GM21619 (cell line): ENCODE data around the gene TPX2.

Experiments
- ATAC-seq: cut with Tn5 transposase; IDR thresholded peaks from one replicate; pipeline ENCODE4 v1.9.1; 2021; ENCODE audit not compliant: unreplicated experiment

TPX2 gene

DNA sequence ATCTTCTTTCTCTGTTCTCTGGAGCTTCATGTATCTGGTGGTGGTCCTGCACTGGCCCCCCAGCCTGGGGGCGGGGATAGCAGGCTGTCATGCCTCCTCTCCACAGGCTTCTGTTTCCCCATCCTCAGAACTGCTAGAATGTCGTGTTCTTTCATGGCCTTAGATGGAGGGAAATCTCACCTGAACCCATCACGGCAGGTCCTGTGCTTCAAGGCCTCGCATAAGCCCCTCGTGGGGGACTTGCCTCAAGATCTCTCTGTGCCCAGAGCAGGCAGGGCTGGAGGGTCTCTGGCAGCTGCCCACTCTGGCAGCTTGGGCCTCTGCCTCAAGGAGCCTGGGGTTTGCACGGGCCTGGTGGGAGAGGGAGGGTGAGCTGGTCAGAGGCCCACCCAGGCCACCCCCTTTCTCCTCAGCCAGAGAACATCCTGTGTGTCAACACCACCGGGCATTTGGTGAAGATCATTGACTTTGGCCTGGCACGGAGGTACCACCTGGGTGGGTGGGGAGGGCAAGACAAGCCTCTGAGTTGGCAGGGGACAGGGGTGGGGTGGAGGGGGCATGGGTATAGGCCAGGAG is 91.4 kb downstream of the TPX2 start:
- no peak for ATAC-seq

GRCh38 chr20:31831211-31831610 is 92.1 kb downstream of the TPX2 start:
- no peak for ATAC-seq

DNA sequence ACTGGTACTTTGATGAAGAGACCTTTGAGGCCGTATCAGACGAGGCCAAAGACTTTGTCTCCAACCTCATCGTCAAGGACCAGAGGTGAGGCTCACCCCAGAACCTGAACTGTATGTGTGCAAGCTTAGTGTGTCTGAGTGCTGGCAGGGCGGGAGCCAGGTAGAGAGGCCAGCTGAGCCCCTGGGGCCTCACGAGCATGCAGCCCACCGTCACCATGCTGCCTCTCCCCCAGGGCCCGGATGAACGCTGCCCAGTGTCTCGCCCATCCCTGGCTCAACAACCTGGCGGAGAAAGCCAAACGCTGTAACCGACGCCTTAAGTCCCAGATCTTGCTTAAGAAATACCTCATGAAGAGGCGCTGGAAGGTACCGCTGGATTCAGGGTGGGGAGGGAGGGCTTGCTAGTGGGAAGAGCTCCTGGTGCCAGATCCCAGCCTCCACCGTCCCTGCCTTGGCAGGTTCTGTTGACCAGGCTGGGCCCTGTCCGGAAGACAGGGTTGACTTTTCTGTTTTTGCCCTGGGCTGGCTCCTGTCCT is 92.7 kb downstream of the TPX2 start:
- no peak for ATAC-seq

DNA sequence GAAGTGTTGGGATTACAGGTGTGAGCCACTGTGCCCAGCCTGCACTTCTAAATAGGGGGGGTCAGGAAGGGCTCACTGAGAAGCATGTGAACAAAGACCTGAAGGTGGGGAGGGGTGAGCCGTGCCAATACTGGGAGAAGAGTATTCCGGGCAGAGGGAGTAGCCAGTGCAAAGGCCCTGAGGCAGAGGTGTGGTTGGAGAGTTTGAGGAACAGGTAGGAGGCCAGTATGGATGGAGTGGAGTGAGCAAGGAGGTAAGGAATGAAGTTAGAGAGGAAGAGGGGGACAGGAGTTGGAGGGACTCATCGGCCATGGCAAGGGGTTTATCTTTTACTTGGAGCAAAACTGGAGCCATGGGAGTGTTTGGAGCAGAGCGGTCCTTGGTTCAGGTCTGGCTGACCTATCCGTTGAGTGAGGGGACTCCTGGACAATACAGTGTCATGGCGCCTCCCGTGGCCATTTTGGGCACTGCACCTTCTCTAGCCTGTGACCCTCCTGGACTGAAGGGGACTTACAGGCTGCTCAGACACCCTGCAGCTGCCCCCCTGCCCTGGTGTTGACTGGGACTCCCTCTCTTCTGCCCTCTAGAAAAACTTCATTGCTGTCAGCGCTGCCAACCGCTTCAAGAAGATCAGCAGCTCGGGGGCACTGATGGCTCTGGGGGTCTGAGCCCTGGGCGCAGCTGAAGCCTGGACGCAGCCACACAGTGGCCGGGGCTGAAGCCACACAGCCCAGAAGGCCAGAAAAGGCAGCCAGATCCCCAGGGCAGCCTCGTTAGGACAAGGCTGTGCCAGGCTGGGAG is 94.2 kb downstream of the TPX2 start:
- no peak for ATAC-seq

- no peak for ATAC-seq
These were observed 94.9 kb downstream of the TPX2 start for GRCh38 chr20:31833931-31834521.

DNA sequence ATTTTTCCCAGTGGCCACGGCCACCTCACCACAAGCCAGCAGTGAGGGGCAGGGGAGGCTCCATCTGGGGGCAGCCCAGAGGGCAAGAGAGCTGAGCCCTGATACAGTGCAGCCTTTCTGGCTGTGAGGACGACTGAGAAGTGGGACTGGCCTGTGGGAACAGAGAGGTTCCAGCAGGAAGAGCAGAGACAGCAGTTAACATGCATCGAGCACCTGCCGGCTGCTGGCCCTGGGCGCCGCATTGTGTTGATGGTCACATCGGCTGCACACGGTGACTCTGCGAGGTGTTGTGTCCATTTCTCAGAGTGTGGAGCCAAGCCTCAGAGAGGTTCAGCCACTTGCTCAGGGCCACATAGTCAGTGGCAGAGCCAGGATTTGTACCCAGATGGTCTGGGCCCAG is 96.5 kb downstream of the TPX2 start:
- ATAC-seq = peak; percentile 15

- peak; percentile 70 for ATAC-seq
These were observed 97.1 kb downstream of the TPX2 start for GRCh38 chr20:31835977-31836852.

- ATAC-seq = no peak
These were observed 97.9 kb downstream of the TPX2 start for GRCh38 chr20:31836853-31837608.

DNA sequence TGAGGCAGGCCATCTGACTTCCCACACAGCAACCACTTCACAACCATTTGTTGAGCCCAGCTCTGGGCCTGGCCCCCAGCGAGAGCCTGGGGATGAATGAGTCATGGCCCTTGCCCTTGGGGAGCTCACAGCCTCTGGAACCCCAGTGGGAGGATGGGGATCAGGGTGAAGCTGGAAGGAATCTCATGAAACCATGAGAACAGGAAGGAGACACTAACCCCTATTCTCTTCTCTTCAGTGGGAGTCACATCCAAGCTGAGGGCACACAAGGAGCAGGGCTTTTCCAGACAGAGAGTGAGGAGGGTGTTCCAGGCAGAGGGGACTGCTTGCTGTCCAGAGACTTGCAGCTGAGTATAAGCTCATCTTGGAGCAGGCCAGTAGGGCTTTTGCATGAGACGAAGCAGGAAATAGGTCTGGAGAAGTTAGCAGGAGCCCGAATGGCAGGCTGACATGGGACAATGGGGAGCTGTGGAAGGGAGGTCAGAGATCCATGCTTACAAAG is 98.9 kb downstream of the TPX2 start:
- no peak for ATAC-seq

DNA sequence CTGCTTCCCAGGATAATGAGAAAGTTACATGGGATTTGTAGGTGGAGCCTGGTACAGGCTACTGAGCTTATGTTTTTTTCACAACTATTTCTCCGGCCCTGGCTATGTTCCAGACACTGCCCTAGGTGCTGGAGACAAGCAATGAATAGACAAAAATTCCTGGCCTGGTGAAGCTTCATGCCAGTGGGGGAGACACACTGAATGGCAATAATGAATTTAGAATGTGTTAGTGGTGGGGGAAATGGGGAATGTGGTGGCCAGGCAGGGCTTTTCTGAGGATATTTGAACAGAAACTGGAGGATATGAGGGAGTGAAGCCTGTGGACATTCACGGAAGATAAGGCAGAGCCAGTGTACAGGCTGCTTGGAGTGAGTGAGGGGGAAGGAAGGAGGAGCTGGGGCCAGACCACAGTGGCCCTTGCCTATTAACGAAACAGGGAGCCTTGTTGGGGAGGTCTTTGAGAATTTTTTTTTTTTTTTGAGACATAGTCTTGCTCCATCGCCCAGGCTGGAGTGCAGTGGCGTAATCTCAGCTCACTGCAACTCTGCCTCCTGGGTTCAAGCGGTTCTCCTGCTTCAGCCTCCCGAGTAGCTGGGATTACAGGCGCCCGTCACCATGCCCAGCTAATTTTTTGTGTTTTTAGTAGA is 99.7 kb downstream of the TPX2 start:
- no peak for ATAC-seq

GRCh38 chr20:31839782-31840487 is 100.8 kb downstream of the TPX2 start:
- no peak for ATAC-seq

- no peak for ATAC-seq
These were observed 102.1 kb downstream of the TPX2 start for GRCh38 chr20:31840906-31841816.

DNA sequence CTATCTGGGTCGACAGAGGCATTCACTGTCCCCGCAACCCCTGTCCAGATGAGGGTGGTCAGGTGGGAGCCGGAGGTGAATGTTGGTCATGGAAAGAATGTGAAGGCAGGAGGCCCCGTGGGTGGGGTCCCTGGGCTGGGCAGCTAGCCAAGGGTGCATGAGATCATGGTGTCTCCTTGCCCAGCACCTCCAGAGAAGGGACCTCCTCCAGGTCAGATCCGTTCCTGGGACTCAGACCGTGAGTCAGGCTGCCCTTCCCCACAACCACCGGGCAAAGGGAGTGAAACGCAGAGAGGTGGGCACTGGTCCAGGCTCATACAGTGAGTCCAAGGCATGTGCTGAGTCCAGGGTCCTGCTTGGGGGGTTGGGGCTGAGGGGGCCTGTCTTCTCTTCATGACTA is 102.8 kb downstream of the TPX2 start:
- ATAC-seq = no peak

GRCh38 chr20:31842471-31843157 is 103.5 kb downstream of the TPX2 start:
- ATAC-seq = no peak

DNA sequence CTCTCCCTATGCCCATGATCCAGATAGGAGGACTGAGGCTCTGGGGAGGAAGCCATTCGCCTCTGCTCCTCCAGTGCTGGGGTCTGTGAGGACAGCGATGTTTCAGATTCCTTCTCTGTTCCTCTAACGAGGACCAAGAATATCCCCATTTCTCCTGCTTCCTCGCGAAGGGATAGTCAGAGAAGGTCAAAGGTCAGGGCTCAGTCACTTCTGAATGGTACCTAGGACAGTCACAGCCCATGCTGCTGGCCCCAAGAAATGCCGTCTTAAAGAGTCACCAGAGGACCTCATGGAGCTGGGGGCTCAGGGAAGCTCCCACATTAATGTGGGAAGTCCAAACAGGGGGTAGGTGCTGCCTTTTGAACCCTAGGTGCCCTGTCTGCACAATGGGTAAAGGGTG is 104.2 kb downstream of the TPX2 start:
- ATAC-seq = no peak

DNA sequence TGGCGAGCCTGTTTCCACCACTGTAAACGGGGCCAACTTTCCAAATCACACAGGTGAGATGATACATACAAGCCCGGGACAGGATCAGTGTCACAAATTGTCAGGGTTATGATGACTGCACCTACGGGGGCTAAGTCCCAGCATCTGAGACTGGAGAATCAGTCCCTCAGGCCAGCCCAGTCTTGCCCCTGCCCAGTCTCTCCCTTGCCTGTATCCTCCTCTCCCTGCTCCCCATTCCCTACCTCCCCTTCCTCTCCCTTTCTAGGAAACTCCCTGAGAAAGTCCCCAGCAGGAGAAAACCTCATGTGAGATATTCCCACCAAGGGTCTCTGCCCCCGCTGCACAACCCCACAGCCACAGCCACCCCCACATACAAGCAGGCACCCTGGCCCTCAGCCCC is 104.8 kb downstream of the TPX2 start:
- ATAC-seq = no peak

- no peak for ATAC-seq
These were observed 105.7 kb downstream of the TPX2 start for GRCh38 chr20:31844737-31845299.
